ENCODE data around the gene ZHX3.
A peak's percentile ranks its signal among the peaks of the same experiment; 100 is the strongest.

ZHX3 gene

GRCh38 chr20:41317546-41318270 lies at the start of gene ZHX3:
ZHX3 (minus strand) TSS chr20:41317731; CDS start chr20:41204916, 112,815 bp downstream.
- peak; percentile 43 for DNase-seq

- DNase-seq = no peak
Measured at GRCh38 chr20:41367393-41367695, 49.8 kb upstream of the ZHX3 start.

- no peak for DNase-seq
Measured at GRCh38 chr20:41366546-41367392, 49.2 kb upstream of the ZHX3 start, which contains the start of gene EMILIN3. EMILIN3 (minus strand) TSS chr20:41366818; CDS start chr20:41366634, 184 bp downstream.

- DNase-seq = no peak
Measured at GRCh38 chr20:41365777-41366545, 48.4 kb upstream of the ZHX3 start.

GRCh38 chr20:41364967-41365765 lies 47.6 kb upstream of the ZHX3 start:
- no peak for DNase-seq

- DNase-seq = no peak
Measured at GRCh38 chr20:41364236-41364855, 46.8 kb upstream of the ZHX3 start.

- DNase-seq = no peak
Measured at GRCh38 chr20:41363601-41364000, 46.1 kb upstream of the ZHX3 start.

GRCh38 chr20:41362748-41363140 lies 45.2 kb upstream of the ZHX3 start:
- DNase-seq = no peak

- no peak for DNase-seq
Measured at GRCh38 chr20:41361757-41362747, 44.5 kb upstream of the ZHX3 start.

GRCh38 chr20:41360831-41361756 lies 43.6 kb upstream of the ZHX3 start:
- DNase-seq = no peak

- DNase-seq = no peak
Measured at GRCh38 chr20:41359541-41360011, 42.0 kb upstream of the ZHX3 start.

- DNase-seq = no peak
Measured at GRCh38 chr20:41358717-41359116, 41.2 kb upstream of the ZHX3 start.

- no peak for DNase-seq
Measured at GRCh38 chr20:41358230-41358629, 40.7 kb upstream of the ZHX3 start.

GRCh38 chr20:41357424-41358163 lies 40.1 kb upstream of the ZHX3 start:
- DNase-seq = no peak

- DNase-seq = no peak
Measured at GRCh38 chr20:41356951-41357350, 39.4 kb upstream of the ZHX3 start.

GRCh38 chr20:41355598-41356203 lies 38.2 kb upstream of the ZHX3 start:
- DNase-seq = no peak

GRCh38 chr20:41355192-41355591 lies 37.7 kb upstream of the ZHX3 start:
- DNase-seq = no peak

- DNase-seq = no peak
Measured at GRCh38 chr20:41353530-41353929, 36.0 kb upstream of the ZHX3 start.
